Activated naive CD4-positive, alpha-beta T cell treated with anti-CD3 and anti-CD28 coated beads, Interleukin-2, amount 50 U/mL, for 72 hours (primary cell): Measurements from ENCODE around the gene HSPA4L. TPM values are rescaled to one million over a fixed set of nuclear protein-coding genes. Genes with fewer than 3 reads are reported as not detected.

Experiments
- ATAC-seq, 2 donors: fragments of 150-1000 bp; cut with Tn5 transposase; 2 replicates each; pipeline ENCODE4 v1.10.0; 2021; ENCODE audit warnings: mild to moderate bottlenecking in 2 of 2, moderate library complexity in 2 of 2
- DNase-seq, 2 donors: peaks; one replicate each; pipeline ENCODE4 v3.0.0; 2021 to 2022; ENCODE audit warnings: low spot score in 2 of 2
- H3K27ac Mint-ChIP-seq, 2 donors: one replicate each; pipeline ENCODE4 v1.8.0; 2022; ENCODE audit warnings: mild to moderate bottlenecking in 2 of 2, mixed read lengths in 2 of 2
- H3K36me3 Mint-ChIP-seq, 2 donors: one replicate each; pipeline ENCODE4 v1.8.0; 2022; ENCODE audit warnings: mixed read lengths in 2 of 2
- H3K9me3 Mint-ChIP-seq, 2 donors: one replicate each; pipeline ENCODE4 v1.8.0; 2022; ENCODE audit warnings: mixed read lengths in 2 of 2
- total RNA-seq, 2 donors: library from RNA; stranded (reverse); gene quantifications; one replicate each; pipeline ENCODE4 v1.2.3, GENCODE V29; 2022

The HSPA4L gene
- 1 to 10 TPM; 1.2 to 3.2 TPM for total RNA-seq

DNA sequence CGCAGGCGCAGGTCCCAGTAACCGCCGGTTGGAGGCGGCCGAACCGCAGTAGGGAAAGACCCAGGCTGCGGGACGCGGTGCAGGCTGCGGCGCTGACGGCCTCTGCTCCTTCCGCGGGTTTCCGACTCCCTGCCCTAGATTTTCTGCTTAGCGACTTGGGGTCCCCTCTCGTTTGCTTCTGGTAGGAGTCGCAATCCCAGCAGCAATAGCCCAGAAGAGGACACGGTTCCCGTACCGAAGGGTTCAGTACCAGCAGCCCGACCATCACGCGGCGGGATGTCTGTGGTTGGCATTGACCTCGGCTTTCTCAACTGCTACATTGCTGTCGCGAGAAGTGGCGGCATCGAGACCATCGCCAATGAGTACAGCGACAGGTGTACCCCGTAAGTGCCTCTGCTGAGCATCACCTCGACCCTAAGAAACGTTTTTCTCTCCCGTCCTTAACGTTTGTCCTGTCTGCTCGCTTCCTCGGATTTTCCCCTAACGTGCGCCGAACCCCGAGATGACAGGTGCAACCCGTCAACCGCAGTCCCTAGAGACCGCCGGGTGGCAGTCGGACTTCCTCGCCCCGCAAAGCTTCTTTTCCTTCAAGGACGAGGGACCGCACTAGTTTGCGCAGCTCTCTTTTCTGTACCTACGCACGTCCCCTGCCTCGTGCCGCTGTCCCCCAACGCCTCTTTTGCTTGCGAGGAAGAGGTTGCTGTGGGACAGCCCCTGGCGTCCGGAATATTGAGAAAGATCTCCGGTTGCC lies at the start of gene HSPA4L:
Gene HSPA4L (plus strand): TSS at position 48 of the 751 bp plus-strand sequence. CDS start 229 bp downstream, at position 277.
- peak within 1 kb of the TSS; percentile 73 to 96 for H3K27ac Mint-ChIP-seq
- peaks cover 18 to 29% of the 10 kb centered on the region in 2 donors for H3K36me3 Mint-ChIP-seq
- peak; percentile 60 to 81 for DNase-seq
- H3K9me3 Mint-ChIP-seq: peaks cover 5 to 6% of the 10 kb centered on the region in 2 donors
- ATAC-seq: peak; percentile 63 to 77

DNA sequence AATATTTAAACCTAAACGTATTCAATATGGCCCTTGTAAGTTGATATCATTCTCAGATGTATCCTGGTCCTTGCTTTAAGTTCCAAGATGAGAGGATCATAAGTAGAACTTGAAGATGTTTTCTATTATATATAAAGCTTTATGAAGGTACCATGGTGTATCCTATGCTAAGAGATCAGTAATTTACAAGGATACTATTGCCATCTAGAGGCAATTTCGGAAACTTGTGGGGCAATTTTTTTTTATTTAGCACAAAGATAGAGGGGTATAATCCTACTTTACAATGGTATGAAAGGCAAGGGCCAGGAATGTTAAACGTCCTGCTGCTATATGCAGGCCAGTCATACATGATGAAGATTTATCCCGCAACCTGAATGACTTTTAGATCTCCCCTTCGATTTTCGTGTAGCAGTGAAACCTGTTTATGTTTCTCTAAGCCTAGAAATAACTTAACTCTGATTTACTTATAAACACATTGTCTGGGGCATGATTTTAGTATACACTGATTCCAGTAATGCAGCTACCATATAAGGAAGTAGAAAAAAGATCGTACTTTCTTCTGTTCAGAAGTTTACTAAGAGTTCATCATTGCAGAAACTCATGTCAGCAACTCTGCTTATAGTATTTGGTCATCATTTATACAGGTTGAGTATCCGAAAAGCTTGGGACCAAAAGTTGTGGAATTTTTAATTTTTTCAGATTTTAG lies 49.3 kb upstream of the HSPA4L start:
- peak in 1 of 2 donors; percentile 63 for ATAC-seq
- no peak overlapping the region for H3K27ac Mint-ChIP-seq

DNA sequence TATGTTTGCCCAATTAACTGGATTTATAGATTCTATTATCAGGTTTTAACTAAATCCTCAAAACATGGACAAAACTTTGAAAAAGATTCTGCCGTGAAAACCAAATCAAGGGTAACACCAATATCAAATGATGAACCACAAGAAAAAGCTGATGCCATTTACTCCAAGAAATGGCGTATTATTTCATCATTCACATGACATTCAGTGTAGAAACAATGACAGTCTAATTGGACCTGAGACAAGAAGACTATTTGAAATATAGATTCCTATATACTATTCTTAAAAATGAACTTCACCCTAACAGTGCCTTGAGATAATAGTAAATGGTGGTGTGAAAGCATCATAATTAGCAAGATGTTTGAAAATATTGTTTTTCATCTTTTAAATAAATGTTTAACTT lies 47.1 kb upstream of the HSPA4L start:
- Mint-ChIP-seq H3K9me3 (no peaks in the 10 kb centered on the region), H3K27ac (no peak overlapping the region), H3K36me3 (no peaks in the 10 kb centered on the region)
- ATAC-seq: no peak
- DNase-seq: no peak

More for the DNA sequence above, 49.3 kb upstream of the HSPA4L start:
- H3K36me3 Mint-ChIP-seq: no peaks in the 10 kb centered on the region
- no peaks in the 10 kb centered on the region for H3K9me3 Mint-ChIP-seq
- DNase-seq: no peak

DNA sequence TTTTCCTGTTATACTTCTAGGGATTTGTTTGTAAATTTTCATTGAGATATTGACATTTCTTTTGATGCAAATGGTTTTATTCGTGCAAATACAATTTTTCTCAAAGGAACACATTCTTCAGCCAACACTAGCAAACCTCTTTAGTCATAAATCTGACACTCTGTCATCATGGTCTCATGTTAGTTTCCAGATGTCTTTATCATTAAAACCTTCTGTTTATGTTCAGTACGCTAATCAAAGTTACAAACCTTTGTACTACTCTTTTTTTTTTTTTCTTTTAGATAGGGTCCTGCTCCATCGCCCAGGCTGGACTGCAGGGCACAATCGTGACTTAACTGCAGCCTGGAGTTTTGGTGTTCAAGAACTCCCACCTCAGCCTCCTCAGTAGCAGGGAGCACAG lies 44.8 kb upstream of the HSPA4L start:
- no peak for ATAC-seq
- Mint-ChIP-seq H3K27ac (no peak overlapping the region), H3K36me3 (no peaks in the 10 kb centered on the region), H3K9me3 (no peaks in the 10 kb centered on the region)
- DNase-seq: no peak

DNA sequence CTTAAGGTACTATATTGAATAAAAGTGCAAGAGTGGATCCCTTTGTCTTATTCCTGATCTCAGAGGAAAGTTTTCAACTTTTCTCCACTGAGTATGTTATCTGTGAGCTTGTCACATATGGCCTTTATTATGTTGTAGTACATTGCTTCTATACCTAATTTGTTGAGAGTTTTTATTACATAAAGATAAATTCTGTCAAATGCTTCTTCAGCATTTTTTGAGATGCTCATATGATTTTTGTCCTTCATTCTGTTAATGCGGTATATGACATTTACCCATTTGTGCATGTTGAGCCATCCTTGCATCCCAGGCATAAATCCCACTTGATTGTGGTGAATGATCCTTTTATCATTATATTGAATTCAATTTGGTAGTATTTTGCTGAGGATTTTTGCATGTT lies 40.9 kb upstream of the HSPA4L start:
- DNase-seq (no peak), ATAC-seq (no peak)
- H3K27ac Mint-ChIP-seq: no peak overlapping the region
- no peaks in the 10 kb centered on the region for H3K9me3 Mint-ChIP-seq
- H3K36me3 Mint-ChIP-seq: no peaks in the 10 kb centered on the region

DNA sequence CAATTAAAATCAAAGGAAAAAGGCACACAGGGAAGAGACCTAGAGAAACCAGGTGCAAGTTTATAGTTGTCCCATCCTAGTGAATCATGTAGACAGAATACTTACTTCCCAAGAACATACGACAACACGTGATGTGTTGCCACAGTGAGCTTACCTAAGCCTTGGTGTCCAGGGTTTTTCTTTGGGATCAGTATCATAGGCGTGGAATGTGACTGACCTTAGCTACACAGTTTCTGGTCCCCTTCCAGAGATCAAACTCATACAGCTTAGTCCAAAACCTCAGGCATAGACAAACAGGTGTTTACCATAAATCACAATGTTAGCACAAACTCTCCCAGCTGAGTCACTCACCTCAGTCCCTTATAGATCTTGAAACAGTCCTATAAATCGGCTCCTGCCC lies 34.2 kb upstream of the HSPA4L start:
- H3K27ac Mint-ChIP-seq: no peak overlapping the region
- ATAC-seq (no peak), DNase-seq (no peak)
- peaks cover 8% of the 10 kb centered on the region in 2 donors for H3K36me3 Mint-ChIP-seq
- H3K9me3 Mint-ChIP-seq: peaks cover 10 to 13% of the 10 kb centered on the region in 2 donors

DNA sequence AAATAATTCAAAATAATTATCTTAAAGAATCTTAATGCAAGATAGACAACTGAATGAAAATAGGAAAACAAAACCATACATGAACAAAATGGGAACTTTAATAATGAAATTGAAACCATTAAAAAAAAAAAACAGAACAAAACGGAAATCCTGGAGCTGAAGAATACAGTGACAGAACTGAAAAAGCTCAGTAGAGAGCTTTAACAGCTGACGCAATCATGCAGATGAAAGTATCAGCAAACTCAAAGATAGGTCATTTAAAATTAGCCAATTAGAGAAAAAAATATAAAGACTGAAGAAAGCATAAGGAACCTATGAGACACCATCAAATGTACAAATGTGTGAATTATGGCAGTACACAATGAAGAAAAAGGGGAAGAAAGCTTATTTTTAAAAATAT lies 33.2 kb upstream of the HSPA4L start:
- H3K27ac Mint-ChIP-seq: no peak overlapping the region
- no peak for ATAC-seq
- peaks cover 10 to 13% of the 10 kb centered on the region in 2 donors for H3K9me3 Mint-ChIP-seq
- no peak for DNase-seq
- peaks cover 8% of the 10 kb centered on the region in 2 donors for H3K36me3 Mint-ChIP-seq

DNA sequence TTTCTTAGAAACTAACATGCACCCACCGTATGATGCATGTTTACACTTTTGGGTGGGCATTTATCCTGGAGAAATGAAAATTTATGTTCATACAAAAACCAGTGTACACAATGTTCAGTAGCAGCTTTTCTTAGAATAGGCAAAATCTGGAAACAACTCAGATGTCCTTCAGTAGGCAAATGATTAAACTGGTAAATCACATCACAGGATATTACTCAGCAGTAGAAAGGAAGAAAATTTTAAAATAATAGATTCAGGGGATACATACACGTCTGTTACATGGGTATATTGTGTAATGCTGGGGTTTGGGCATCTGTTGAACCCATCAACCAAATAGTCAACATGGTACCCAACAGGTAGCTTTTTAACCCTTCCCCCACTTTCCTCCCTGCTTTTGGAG lies 25.2 kb upstream of the HSPA4L start:
- Mint-ChIP-seq H3K27ac (no peak overlapping the region), H3K36me3 (no peaks in the 10 kb centered on the region), H3K9me3 (peaks cover 0 to 3% of the 10 kb centered on the region in 2 donors)
- DNase-seq: no peak
- no peak for ATAC-seq

DNA sequence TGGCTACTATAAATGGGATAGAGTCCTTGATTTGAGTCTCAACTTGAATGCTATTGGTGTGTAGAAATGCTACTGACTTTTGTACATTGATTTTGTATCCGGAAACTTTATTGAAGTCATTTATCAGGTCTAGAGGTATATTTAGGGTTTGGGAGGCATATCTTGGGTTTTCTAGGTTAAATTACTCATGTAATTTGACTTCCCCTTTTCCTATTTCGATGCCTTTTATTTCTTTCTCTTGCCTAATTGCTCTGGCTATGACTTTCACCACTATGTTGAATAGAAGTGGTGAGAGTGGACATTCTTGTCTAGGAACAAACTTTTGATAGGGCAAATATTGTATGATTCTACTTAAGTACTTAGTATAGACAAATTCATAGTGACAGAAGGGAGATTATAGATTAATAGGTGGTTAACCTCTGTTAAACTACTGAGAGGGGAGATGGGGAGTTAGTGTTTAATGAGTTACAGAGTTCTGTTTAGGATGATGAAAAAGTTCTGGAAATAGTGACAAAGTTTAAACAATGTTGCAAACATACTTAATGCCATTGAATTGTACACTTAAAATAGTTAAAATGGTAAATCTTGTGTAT lies 22.8 kb upstream of the HSPA4L start:
- no peak for ATAC-seq
- DNase-seq: no peak
- Mint-ChIP-seq H3K9me3 (peaks cover 0 to 3% of the 10 kb centered on the region in 2 donors), H3K27ac (no peak overlapping the region), H3K36me3 (no peaks in the 10 kb centered on the region)

DNA sequence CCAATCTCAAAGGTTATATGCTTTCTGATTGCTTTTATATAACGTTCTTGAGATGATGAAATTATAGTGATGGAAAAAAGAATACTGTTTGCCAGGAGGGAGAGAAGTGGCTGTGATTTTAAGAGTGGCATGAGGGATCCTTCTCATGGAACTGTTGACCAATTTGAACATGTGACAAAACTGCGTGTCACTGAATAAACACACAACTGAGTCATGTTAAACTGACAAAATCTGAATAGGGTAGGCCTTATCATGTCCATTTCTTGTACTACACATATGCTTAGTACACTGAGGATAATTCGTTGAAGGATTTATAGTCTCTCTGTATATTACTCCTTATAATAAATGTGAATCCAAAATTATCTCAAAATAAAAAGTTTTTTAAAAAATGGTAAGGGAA lies 22.2 kb upstream of the HSPA4L start:
- H3K36me3 Mint-ChIP-seq: no peaks in the 10 kb centered on the region
- H3K9me3 Mint-ChIP-seq: peaks cover 0 to 3% of the 10 kb centered on the region in 2 donors
- no peak for DNase-seq
- no peak overlapping the region for H3K27ac Mint-ChIP-seq
- ATAC-seq: no peak

DNA sequence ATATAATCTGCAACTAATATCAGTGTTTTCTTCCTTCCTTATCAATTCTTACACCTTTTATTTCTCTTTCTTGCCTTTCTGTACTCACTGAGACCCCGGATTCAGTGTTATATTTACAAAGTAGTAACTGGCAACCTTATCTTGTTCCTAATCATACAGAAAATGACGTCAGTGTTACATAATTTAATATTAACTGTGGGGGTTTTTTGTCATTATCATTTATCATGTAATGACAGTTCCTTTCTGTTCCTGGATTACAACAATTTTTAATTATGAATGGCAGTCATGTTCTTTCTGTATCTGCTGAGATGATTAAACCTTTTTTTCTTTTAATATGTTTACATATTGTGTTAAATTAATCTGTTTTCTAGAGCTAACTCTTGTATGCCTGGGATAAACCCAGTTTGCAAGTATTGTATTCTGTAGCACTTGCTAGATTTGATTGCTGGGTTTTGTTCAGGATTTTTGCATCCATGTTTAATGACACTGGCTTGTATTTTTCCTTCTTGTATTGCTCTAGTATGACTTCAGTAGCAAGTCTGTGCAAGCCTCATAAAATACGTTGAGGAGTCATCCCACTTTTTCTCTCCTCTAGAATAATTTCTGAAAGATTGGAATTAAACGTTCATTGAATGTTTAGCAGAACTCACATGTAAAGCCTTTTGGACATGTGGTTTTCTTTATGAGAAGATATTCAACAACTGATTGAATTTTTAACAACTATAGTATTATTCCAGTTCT lies 10.4 kb upstream of the HSPA4L start:
- Mint-ChIP-seq H3K9me3 (no peaks in the 10 kb centered on the region), H3K36me3 (no peaks in the 10 kb centered on the region), H3K27ac (no peak overlapping the region)
- ATAC-seq (no peak), DNase-seq (no peak)

DNA sequence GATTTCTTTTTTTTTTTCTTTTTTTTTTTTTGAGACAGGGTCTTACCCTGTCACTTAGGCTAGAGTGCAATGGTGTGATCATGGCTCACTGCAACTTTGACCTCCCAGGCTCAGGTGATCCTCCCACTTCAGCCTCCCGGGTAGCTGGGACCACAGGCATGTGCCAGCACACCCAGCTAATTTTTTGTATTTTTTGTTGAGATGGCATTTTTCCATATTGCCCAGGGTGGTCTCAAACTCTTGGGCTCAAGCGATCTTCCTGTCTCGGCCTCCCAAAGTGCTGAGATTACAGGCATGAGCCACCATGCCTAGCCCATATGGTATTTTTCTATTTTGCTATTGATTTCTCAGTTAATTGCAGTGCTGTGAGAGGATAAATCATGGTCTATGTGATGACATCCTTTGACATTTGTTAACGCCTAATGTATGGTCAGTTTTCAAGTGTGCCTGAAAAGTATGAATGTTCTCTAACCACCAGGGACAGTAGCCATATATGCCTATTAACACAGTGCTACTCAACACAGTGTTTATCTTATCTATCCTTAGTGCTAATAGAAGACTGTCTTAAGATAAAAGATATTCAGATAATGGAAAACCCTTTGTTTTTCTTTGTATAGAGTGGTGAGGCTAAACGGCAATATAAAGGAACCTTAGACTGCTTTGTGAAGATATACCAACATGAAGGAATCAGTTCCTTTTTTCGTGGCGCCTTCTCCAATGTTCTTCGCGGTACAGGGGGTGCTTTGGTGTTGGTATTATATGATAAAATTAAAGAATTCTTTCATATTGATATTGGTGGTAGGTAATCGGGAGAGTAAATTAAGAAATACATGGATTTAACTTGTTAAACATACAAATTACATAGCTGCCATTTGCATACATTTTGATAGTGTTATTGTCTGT lies 9.1 kb upstream of the HSPA4L start:
- no peaks in the 10 kb centered on the region for H3K36me3 Mint-ChIP-seq
- no peak overlapping the region for H3K27ac Mint-ChIP-seq
- ATAC-seq (no peak), DNase-seq (no peak)
- no peaks in the 10 kb centered on the region for H3K9me3 Mint-ChIP-seq

DNA sequence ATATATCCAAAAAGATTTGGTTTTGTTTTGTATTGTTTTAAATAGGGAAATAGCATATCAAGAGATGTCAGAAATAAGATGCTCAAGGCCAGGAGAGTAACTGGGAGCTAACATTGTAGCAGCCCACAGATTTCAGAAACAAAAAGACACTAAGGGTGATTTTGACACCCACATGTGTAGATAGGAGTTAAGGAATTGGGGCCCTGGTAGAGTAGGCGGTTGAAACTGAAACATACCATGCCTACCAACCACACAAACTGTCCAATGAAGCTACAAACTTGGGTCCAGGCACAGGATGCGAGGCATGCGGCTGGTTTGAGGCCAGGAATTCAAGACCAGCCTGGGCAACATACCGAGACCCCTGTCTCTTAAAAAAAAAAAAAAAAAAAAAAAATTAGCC lies 6.3 kb upstream of the HSPA4L start:
- ATAC-seq (no peak), DNase-seq (no peak)
- Mint-ChIP-seq H3K27ac (no peak overlapping the region), H3K36me3 (peaks cover 4% of the 10 kb centered on the region in 2 donors), H3K9me3 (peaks cover under 1 to 1% of the 10 kb centered on the region in 2 donors)

DNA sequence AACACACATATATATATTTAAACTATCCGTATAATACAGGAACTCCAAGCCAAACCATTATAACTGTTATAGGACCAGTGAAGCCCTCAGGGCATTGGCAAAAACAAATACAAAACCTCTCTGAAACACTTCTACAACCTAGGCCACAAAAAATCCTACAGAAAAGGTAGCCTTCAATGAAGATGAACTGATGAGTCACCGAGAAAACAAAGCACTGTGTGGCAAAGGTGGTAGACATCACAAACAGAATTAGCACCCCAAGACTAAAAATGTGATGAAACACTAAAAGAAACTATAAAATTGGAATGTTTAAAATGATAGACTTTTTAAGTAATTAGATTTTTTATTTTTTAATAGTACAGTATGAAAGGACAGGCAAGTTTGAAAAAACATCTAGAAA lies 5.5 kb upstream of the HSPA4L start:
- peaks cover 5 to 6% of the 10 kb centered on the region in 2 donors for H3K9me3 Mint-ChIP-seq
- no peak overlapping the region for H3K27ac Mint-ChIP-seq
- H3K36me3 Mint-ChIP-seq: peaks cover 10% of the 10 kb centered on the region in 2 donors
- ATAC-seq (no peak), DNase-seq (no peak)

DNA sequence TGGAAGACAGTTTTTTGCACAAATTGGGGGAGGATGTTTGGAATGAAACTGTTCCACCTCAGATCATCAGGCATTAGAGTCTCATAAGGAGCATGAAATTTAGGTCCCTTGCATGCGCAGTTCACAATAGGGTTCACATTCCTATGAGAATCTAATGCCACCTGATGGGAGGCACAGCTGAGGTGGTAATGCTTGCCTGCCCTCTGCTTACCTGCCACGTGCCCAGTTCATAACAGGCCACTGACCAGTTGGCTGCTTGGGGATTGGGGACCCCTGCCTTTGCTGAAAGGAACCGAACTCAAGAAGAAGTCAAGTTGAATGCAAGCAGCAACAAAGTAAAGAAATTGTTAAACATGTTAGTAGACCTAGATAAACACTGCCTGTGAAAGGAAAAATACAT lies 4.6 kb upstream of the HSPA4L start:
- Mint-ChIP-seq H3K9me3 (peaks cover 5 to 6% of the 10 kb centered on the region in 2 donors), H3K27ac (no peak overlapping the region), H3K36me3 (peaks cover 12 to 13% of the 10 kb centered on the region in 2 donors)
- ATAC-seq (no peak), DNase-seq (no peak)

DNA sequence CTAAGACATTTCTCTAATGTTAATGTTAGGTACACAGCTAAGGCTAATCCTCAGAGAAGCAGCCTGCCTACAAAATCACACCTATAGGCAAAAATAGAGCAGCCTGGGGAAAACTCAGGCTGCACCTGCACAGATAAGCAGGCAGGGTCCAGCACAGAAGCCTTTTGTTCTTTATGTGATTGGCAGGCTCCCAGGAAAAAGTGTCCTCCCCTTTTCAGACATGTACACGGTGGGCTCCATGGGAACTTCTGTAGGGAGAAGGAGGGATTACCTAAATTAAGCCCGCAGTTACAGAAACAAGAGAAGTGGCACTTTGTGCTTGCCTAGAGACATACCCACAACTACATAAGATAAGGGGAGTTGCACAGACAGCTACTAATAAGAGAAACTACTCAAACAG lies 4.0 kb upstream of the HSPA4L start:
- Mint-ChIP-seq H3K36me3 (peaks cover 18 to 19% of the 10 kb centered on the region in 2 donors), H3K9me3 (peaks cover 5 to 6% of the 10 kb centered on the region in 2 donors), H3K27ac (no peak overlapping the region)
- no peak for DNase-seq
- ATAC-seq: no peak
